ENCODE measurements around the gene MACF1.

The MACF1 gene

DNA sequence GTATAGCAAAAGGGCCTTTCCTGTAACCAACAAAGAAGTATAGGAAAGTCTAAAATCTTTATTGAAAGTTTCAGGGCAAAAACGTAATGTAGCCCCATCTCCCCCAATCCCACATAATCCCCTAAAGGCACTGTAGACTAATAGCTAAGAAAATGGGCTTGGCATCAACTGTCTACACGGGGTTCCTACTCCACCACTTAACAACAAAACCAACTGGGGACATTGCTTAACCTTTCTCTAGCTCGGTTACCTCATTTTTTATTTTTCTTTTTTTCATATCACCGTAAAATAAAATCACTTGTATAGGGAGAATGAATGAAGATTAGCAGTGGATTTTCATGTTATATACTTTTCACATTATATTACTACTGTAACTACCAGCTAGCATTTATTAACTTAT, 12.3 kb downstream of the MACF1 start:
- Mint-ChIP-seq H3K4me3 (peak overlapping the region; percentile 88), H3K9me3 (no peaks in the 10 kb centered on the region), H3K27me3 (ENCODE audit: low read depth) (no peaks in the 10 kb centered on the region), H3K27ac (peak overlapping the region; percentile 90), H3K4me1 (ENCODE audit: low read depth) (peaks cover 45% of the 10 kb centered on the region), H3K36me3 (ENCODE audit: low read depth) (peaks cover 24% of the 10 kb centered on the region)

DNA sequence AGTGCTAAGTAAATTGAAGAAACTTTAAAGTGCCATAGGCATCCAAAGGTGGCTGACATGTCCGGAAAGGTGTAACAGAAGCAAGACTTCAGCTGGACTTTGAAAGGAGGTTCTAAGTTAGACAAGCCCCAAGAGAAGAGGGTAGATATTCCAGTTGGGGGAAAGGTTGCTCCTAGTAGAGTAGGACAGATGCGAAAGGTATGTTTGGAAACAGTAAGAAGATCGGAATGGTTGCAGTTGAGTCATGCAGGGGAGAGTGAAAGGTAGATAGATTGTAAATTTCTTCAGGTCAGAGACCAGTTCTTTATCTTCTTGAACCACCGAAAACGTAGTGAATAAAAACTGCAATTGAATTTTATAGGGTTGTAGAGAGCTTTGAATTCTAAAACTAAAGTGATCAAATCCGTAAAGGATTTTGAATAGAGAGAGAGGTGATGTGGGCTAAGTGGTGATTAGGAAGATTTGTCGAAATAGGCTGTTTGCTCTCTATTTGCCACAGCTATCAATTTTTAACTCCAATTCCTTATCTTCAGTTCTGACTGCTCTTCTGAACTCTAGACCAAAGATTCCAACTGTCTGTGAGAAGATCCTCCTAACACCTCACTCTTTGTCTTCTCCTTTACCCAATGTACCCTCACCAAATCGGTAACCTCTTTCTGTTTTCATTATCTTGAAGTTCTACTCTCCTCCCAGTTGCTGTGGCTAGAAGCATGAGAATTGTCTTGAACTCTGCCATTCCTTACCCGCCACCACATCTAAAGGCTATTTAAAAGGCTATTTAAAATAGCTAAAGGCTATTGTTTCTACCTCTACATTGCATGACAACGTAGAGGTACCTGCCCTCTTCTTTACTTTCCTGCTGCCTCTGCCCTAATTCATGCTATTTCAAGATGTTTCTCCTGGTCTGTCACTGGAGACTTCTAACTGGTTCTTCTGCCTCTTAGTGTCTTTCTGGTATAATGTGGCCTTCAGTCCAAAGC, 16.7 kb downstream of the MACF1 start:
- H3K36me3 Mint-ChIP-seq (ENCODE audit: low read depth), result peaks cover 35% of the 10 kb centered on the region
- no peaks in the 10 kb centered on the region for H3K9me3 Mint-ChIP-seq
- no peaks in the 10 kb centered on the region for H3K27me3 Mint-ChIP-seq (ENCODE audit: low read depth)
- no peak overlapping the region for H3K27ac Mint-ChIP-seq
- no peak overlapping the region for H3K4me3 Mint-ChIP-seq
- peaks cover 44% of the 10 kb centered on the region for H3K4me1 Mint-ChIP-seq (ENCODE audit: low read depth)

DNA sequence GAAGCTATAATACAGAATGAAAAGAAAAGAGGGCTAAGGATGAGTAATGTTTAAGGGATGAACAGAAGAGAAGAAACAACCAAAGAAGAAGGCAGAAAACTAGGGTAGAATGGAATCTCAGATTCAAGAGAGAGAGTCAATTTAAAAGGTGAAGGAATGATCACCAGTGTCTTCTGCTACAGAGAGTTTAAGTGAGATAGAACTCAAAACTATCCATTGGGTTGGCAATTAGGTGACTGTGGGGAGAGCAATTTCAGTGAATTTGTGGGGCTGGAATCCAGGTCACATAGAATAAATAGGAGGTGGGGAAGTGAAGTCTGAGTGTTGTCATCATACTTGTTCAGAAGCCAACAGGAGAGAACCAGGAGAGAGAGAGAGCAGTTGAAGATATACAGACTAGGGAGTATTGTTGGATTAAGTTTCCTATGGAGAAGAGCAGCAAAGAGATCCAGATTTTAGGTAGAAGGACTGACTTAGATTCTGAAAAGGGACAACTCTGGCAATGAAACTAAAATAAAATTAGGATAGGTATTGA, 19.9 kb downstream of the MACF1 start:
- Mint-ChIP-seq H3K36me3 (ENCODE audit: low read depth) (peaks cover 34% of the 10 kb centered on the region), H3K27me3 (ENCODE audit: low read depth) (no peaks in the 10 kb centered on the region), H3K9me3 (no peaks in the 10 kb centered on the region), H3K4me3 (no peak overlapping the region), H3K4me1 (ENCODE audit: low read depth) (peaks cover 45% of the 10 kb centered on the region), H3K27ac (no peak overlapping the region)

DNA sequence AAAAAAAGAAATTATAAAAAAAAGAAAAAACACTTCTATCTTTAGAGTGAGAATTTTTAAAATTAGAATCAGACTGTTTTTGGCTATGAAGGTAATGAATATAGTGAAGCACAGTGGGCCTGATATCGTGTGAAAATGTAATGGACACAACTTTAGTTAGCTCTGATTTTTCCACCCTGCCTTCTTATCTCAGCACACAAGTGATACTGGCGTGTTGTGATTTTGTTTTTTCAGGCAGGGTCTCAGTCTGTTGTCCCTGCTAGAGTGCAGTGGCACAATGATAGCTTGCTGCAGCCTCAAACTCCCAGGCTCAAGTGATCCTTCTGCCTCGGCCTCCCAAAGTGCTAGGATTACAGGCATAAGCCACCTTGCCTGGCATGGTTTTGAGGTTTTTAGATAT, 22.3 kb downstream of the MACF1 start:
- Mint-ChIP-seq H3K4me1 (ENCODE audit: low read depth) (peaks cover 49% of the 10 kb centered on the region), H3K27ac (no peak overlapping the region), H3K27me3 (ENCODE audit: low read depth) (no peaks in the 10 kb centered on the region), H3K4me3 (no peak overlapping the region), H3K36me3 (ENCODE audit: low read depth) (peaks cover 30% of the 10 kb centered on the region), H3K9me3 (no peaks in the 10 kb centered on the region)

DNA sequence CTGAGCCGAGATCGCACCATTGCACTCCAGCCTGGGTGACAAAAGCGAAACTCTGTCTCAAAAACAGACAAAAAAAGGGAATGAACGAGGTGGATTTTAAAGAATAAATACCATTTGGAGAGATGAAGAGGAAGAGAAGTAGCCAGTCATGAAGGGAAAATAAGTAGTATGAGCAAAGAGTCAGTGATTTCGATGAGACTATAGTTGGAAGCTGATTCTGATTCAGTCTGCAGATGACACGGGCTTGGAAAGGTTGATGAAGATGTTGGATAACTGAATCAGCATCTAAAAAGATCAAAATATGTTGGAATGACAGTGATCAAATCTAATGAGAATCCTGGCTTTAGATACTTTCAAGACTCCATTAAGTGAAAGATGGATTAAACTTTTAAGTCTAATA, 23.8 kb downstream of the MACF1 start:
- Mint-ChIP-seq H3K9me3 (no peaks in the 10 kb centered on the region), H3K4me3 (no peak overlapping the region), H3K27ac (no peak overlapping the region), H3K27me3 (ENCODE audit: low read depth) (no peaks in the 10 kb centered on the region), H3K36me3 (ENCODE audit: low read depth) (peaks cover 30% of the 10 kb centered on the region), H3K4me1 (ENCODE audit: low read depth) (peaks cover 48% of the 10 kb centered on the region)

DNA sequence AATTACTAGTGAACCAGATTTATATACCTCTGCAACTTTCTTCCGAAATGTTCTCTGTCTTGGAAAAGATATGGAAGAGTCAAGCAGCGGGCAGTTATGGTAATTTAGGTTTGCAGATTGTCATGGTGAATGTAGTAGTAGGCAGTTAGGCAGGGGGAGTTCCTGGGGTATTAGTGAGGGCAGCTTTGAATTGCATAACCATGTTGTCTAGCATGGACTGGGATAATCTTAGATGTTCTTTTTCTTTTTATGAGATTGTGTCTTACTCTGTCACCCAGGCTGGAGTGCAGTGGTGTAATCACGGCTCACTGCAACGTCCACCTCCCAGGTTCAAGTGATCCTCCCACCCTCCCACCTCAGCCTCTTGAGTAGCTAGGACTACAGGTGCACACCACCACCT, 25.0 kb downstream of the MACF1 start:
- Mint-ChIP-seq H3K36me3 (ENCODE audit: low read depth) (peaks cover 21% of the 10 kb centered on the region), H3K9me3 (no peaks in the 10 kb centered on the region), H3K27ac (peak overlapping the region; percentile 32), H3K4me3 (no peak overlapping the region), H3K27me3 (ENCODE audit: low read depth) (no peaks in the 10 kb centered on the region), H3K4me1 (ENCODE audit: low read depth) (peaks cover 41% of the 10 kb centered on the region)

DNA sequence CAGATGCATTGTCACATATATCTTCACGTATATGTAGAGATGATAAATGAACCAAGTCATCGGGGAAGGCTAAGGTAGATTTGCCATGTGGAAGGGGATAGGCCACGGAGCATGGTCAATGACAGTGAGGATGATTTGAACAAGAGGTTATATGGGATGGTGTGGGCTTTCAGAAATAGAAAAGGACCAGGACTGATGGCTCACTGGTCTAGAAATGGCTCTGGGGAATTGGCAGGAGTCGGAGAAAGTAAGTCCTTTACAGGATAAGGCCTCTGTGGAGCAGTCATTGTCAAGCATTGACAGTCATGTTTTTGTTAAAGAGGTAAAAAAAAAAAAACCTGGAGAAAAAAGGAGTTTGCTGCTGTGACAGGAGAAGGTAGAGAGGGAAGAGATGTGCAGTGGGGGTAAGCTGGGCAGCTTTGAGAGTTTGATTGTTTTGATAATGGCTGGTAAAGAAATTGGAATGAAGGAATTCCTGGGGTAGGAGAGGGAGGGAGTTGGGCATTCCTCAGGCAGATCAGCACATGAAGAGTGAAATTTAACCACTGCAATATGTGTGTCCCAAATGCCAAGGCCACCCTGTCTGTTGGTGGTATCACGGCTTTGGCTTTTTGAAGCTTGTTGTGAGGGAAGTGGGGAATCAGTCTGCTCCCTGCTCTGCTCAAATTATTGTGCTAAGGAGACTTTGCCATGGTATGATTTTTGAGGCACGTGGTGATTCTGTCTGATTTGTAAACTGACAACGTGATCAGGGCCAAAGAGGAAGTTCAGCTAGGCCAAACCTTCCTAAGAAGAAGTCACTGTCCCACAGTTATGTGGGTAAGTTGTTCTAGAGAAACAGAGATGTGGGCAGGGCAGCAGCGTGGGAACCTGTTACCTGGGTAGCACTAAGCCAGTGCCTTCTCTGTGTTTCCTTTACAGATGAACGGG, 26.0 kb downstream of the MACF1 start:
- H3K4me3 Mint-ChIP-seq, result no peak overlapping the region
- H3K27me3 Mint-ChIP-seq (ENCODE audit: low read depth), result no peaks in the 10 kb centered on the region
- H3K27ac Mint-ChIP-seq, result peak overlapping the region; percentile 49
- peaks cover 40% of the 10 kb centered on the region for H3K4me1 Mint-ChIP-seq (ENCODE audit: low read depth)
- no peaks in the 10 kb centered on the region for H3K9me3 Mint-ChIP-seq
- H3K36me3 Mint-ChIP-seq (ENCODE audit: low read depth), result peaks cover 24% of the 10 kb centered on the region

DNA sequence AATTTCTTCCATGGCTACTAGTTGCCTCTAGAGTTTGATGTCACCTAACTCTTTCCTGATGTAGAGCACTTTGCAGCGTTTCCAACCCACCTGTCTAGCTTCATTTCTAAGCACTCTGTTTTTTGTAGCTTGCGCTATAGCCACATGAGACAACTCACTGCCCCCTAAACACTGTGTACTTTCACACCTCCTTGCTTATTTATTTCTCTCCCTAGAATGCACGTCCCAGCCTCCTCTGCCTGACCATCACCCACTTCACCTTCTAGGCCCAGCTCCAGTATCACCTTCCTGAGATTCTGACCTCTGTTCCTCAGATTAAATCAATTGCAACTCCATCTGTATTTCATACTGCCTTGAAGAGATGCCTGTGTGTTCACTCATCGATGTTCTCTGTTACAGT, 32.5 kb downstream of the MACF1 start:
- H3K4me1 Mint-ChIP-seq (ENCODE audit: low read depth), result peaks cover 25% of the 10 kb centered on the region
- no peaks in the 10 kb centered on the region for H3K9me3 Mint-ChIP-seq
- H3K27me3 Mint-ChIP-seq (ENCODE audit: low read depth), result no peaks in the 10 kb centered on the region
- peaks cover 35% of the 10 kb centered on the region for H3K36me3 Mint-ChIP-seq (ENCODE audit: low read depth)
- H3K4me3 Mint-ChIP-seq, result no peak overlapping the region
- no peak overlapping the region for H3K27ac Mint-ChIP-seq

DNA sequence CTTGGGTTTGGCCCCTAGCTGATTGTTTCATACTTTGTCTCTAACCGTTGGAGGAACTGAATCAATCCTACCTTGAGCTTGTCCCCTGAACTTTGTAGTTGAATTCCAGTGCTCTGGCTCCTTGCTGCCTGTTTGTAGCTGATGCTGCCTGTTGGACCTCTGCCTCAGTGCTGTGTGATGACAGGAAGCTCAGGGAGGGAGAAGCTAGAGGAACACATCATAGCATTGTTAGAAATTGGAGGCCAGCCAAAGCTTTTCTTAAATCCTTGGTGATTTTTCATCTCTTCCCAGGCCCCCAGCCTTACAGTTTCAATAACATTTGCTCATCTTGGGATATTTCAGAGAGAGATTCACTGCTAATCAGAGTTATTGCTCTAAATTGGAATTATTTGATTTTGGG, 34.0 kb downstream of the MACF1 start:
- H3K36me3 Mint-ChIP-seq (ENCODE audit: low read depth), result peaks cover 28% of the 10 kb centered on the region
- peaks cover 20% of the 10 kb centered on the region for H3K4me1 Mint-ChIP-seq (ENCODE audit: low read depth)

DNA sequence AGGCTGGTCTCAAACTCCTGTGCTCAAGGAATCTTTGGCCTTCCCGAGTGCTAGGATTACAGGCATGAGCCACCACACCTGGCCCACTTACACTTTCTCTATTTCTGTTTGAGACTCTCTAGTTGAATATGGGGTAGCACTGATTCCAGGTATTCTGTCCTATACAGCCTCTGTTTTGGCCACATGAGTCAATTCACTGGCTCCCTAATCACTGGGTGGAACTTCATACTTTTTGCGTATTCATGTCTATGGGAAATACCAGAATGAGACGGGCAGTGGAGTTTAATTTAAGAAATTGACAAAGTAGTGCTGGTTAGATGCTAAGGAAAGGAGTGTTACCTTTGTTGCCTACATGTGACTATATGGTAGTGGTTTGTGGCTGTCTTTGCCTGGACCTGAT, 35.5 kb downstream of the MACF1 start:
- H3K27ac Mint-ChIP-seq, result peak overlapping the region; percentile 74
- peaks cover 28% of the 10 kb centered on the region for H3K36me3 Mint-ChIP-seq (ENCODE audit: low read depth)
- peaks cover 20% of the 10 kb centered on the region for H3K4me1 Mint-ChIP-seq (ENCODE audit: low read depth)
- no peak overlapping the region for H3K4me3 Mint-ChIP-seq
- no peaks in the 10 kb centered on the region for H3K27me3 Mint-ChIP-seq (ENCODE audit: low read depth)
- no peaks in the 10 kb centered on the region for H3K9me3 Mint-ChIP-seq

More for the DNA sequence above, 34.0 kb downstream of the MACF1 start:
- Mint-ChIP-seq H3K27ac (no peak overlapping the region), H3K9me3 (no peaks in the 10 kb centered on the region), H3K4me3 (no peak overlapping the region), H3K27me3 (ENCODE audit: low read depth) (no peaks in the 10 kb centered on the region)

DNA sequence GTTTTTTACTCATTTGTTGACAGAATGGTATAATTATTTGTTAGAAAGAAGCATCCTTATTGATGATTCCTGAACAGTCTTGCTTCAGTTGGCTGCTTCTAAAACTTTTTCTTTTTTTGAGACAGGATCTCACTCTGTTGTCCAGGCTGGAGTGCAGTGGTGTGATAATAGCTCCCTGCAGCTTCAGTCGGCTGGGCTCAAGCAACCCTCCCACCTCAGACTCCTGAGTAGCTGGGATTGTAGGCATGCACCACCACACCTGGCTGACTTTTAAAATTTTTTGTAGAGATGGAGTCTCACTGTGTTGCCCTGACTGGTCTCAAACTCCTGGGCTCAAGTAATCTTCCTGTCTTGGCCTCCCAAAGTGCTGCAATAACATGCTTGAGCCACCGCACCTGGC, 38.8 kb downstream of the MACF1 start:
- H3K4me3 Mint-ChIP-seq, result no peak overlapping the region
- peaks cover 18% of the 10 kb centered on the region for H3K4me1 Mint-ChIP-seq (ENCODE audit: low read depth)
- peaks cover 18% of the 10 kb centered on the region for H3K36me3 Mint-ChIP-seq (ENCODE audit: low read depth)
- no peaks in the 10 kb centered on the region for H3K9me3 Mint-ChIP-seq
- no peak overlapping the region for H3K27ac Mint-ChIP-seq
- no peaks in the 10 kb centered on the region for H3K27me3 Mint-ChIP-seq (ENCODE audit: low read depth)

DNA sequence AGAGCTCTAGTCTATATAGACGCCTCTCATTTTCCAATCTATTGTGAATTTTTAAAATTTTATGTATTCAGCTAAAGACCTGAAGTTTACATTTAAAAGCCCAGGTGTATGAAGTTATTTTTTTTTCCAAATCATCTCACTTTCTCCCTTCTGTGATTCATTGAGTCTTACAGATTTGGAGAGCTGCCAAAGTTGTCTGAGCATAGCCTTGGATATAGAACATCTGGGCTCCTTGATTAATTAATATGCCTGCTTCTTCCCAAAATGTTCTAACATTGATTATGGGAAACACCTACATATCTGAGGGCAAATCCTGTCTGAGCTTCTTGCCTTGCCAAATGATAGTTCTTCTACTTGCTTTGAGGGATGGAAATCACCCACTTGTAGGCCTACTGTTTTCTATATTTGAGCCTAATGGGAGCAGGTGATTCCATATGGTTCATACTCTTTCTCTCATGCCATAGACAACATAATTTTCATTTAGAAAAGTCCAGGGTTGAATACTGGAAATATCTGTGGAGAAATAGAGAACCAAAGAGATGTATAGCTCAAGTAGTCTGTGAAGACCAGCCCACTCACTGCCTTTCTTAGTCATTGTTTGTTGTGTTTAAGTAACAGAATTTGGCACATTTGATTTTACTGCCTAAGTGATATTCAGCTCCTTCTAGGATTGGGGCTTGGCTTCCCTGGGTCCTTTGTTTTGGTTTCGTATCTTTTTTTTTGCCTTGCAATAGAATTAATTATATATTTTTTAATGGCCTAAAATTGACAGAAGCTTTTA, 46.2 kb downstream of the MACF1 start:
- peaks cover 19% of the 10 kb centered on the region for H3K36me3 Mint-ChIP-seq (ENCODE audit: low read depth)
- no peak overlapping the region for H3K4me3 Mint-ChIP-seq
- no peaks in the 10 kb centered on the region for H3K27me3 Mint-ChIP-seq (ENCODE audit: low read depth)
- H3K4me1 Mint-ChIP-seq (ENCODE audit: low read depth), result peaks cover 16% of the 10 kb centered on the region
- no peaks in the 10 kb centered on the region for H3K9me3 Mint-ChIP-seq
- H3K27ac Mint-ChIP-seq, result no peak overlapping the region

DNA sequence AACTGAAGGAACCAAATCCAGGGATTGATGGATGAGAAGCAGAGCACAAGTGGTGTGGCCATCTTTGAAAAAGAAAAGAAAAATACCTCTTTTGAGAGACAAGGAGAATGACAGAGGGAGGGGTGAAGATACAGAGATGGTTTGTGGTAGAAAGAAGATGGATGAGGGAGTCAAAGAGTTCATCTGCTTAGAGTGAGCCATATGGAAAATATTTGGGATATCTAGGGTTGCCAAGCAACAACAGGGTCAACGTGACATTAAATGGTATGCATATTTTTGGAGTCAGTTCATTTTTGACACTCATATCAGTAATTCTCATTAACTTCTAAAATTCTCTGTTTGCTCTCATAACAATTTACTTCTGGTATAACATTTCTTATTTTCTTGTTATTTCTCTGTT, 50.7 kb downstream of the MACF1 start:
- Mint-ChIP-seq H3K9me3 (no peaks in the 10 kb centered on the region), H3K4me1 (ENCODE audit: low read depth) (peaks cover 12% of the 10 kb centered on the region), H3K27me3 (ENCODE audit: low read depth) (no peaks in the 10 kb centered on the region), H3K36me3 (ENCODE audit: low read depth) (peaks cover 17% of the 10 kb centered on the region), H3K27ac (no peak overlapping the region), H3K4me3 (no peak overlapping the region)
